ENCODE measurements around the gene GRPEL2.

GRPEL2 gene

DNA sequence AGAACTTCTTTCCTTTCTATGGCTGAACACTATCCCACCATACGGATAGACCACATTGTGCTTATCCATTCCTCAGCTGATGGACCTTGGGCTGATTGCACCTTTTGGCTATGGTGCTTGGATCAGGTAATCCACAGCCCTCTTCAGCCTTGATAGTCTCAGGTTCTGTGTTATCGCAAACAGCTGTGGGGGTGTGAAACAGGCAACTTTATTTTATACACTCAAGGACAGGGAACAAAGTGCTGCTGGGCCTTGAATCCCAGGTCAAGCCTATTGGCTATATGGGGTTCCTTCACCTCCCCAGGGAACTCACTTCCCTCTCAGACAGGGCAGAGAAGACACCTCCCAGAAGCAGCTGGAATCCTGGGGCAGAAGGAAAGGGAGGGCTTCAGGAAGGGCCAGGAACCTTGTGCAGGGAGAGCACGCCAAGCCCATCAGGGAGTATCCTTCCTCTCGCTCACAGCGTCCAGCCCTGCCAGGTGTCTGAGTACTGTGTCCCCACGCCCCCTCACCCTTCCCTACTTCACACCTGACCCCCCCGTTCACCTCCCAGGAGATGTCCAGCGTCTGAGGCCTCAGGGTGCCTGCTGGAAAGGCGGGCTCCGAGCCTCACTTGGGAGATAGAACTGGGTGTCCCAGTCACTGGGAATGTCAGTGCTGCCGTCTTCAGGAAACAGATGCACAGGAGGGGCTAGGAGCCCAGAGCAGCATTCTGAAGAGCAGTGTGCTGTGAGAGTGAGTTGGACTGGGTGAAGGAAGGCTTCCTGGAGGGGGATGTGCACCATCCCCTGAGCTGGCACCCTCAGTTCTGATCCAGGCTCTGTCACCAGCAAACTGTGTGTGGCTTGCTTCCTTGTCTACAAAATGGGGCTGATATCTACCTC, 40.9 kb upstream of the GRPEL2 start:
- no peaks in the 10 kb centered on the region for H3K9me3 ChIP-seq (ENCODE audit: control insufficient read depth, insufficient read depth, low read depth, low read length)
- no peak overlapping the region for H3K4me3 ChIP-seq (ENCODE audit: low read depth, low read length)
- TF ChIP-seq ZNF10 (tag by site-specific recombination; IDR thresholded peaks at IDR 0.05): no peak
- no peak for TF ChIP-seq ZNF791 (tag by site-specific recombination; IDR thresholded peaks at IDR 0.05)
- no peak for TF ChIP-seq ZNF658 (tag by site-specific recombination; IDR thresholded peaks at IDR 0.05)
- TF ChIP-seq, protein P1, sequence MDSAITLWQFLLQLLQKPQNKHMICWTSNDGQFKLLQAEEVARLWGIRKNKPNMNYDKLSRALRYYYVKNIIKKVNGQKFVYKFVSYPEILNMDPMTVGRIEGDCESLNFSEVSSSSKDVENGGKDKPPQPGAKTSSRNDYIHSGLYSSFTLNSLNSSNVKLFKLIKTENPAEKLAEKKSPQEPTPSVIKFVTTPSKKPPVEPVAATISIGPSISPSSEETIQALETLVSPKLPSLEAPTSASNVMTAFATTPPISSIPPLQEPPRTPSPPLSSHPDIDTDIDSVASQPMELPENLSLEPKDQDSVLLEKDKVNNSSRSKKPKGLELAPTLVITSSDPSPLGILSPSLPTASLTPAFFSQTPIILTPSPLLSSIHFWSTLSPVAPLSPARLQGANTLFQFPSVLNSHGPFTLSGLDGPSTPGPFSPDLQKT (IDR thresholded peaks at IDR 0.05; ENCODE audit: borderline replicate concordance, low read depth, low read length): no peak
- no peak for TF ChIP-seq ZNF768 (tag by site-specific recombination; IDR thresholded peaks at IDR 0.05)
- no peak for TF ChIP-seq ZNF114 (tag by site-specific recombination; IDR thresholded peaks at IDR 0.05)
- TF ChIP-seq, protein P2, sequence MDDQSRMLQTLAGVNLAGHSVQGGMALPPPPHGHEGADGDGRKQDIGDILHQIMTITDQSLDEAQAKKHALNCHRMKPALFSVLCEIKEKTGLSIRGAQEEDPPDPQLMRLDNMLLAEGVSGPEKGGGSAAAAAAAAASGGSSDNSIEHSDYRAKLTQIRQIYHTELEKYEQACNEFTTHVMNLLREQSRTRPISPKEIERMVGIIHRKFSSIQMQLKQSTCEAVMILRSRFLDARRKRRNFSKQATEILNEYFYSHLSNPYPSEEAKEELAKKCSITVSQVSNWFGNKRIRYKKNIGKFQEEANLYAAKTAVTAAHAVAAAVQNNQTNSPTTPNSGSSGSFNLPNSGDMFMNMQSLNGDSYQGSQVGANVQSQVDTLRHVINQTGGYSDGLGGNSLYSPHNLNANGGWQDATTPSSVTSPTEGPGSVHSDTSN (CRISPR knock-in tag; IDR thresholded peaks at IDR 0.05): no peak
- TF ChIP-seq, protein P3, sequence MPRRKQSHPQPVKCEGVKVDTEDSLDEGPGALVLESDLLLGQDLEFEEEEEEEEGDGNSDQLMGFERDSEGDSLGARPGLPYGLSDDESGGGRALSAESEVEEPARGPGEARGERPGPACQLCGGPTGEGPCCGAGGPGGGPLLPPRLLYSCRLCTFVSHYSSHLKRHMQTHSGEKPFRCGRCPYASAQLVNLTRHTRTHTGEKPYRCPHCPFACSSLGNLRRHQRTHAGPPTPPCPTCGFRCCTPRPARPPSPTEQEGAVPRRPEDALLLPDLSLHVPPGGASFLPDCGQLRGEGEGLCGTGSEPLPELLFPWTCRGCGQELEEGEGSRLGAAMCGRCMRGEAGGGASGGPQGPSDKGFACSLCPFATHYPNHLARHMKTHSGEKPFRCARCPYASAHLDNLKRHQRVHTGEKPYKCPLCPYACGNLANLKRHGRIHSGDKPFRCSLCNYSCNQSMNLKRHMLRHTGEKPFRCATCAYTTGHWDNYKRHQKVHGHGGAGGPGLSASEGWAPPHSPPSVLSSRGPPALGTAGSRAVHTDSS (tag by site-specific recombination; IDR thresholded peaks at IDR 0.05): no peak
- no peak for TF ChIP-seq ZNF777 (tag by site-specific recombination; IDR thresholded peaks at IDR 0.05; ENCODE audit: borderline replicate concordance)
- TF ChIP-seq, protein P4, sequence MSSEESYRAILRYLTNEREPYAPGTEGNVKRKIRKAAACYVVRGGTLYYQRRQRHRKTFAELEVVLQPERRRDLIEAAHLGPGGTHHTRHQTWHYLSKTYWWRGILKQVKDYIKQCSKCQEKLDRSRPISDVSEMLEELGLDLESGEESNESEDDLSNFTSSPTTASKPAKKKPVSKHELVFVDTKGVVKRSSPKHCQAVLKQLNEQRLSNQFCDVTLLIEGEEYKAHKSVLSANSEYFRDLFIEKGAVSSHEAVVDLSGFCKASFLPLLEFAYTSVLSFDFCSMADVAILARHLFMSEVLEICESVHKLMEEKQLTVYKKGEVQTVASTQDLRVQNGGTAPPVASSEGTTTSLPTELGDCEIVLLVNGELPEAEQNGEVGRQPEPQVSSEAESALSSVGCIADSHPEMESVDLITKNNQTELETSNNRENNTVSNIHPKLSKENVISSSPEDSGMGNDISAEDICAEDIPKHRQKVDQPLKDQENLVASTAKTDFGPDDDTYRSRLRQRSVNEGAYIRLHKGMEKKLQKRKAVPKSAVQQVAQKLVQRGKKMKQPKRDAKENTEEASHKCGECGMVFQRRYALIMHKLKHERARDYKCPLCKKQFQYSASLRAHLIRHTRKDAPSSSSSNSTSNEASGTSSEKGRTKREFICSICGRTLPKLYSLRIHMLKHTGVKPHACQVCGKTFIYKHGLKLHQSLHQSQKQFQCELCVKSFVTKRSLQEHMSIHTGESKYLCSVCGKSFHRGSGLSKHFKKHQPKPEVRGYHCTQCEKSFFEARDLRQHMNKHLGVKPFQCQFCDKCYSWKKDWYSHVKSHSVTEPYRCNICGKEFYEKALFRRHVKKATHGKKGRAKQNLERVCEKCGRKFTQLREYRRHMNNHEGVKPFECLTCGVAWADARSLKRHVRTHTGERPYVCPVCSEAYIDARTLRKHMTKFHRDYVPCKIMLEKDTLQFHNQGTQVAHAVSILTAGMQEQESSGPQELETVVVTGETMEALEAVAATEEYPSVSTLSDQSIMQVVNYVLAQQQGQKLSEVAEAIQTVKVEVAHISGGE (tag by site-specific recombination; conservative IDR thresholded peaks at IDR 0.05; ENCODE audit: low read depth): no peak
- TF ChIP-seq, protein P5, sequence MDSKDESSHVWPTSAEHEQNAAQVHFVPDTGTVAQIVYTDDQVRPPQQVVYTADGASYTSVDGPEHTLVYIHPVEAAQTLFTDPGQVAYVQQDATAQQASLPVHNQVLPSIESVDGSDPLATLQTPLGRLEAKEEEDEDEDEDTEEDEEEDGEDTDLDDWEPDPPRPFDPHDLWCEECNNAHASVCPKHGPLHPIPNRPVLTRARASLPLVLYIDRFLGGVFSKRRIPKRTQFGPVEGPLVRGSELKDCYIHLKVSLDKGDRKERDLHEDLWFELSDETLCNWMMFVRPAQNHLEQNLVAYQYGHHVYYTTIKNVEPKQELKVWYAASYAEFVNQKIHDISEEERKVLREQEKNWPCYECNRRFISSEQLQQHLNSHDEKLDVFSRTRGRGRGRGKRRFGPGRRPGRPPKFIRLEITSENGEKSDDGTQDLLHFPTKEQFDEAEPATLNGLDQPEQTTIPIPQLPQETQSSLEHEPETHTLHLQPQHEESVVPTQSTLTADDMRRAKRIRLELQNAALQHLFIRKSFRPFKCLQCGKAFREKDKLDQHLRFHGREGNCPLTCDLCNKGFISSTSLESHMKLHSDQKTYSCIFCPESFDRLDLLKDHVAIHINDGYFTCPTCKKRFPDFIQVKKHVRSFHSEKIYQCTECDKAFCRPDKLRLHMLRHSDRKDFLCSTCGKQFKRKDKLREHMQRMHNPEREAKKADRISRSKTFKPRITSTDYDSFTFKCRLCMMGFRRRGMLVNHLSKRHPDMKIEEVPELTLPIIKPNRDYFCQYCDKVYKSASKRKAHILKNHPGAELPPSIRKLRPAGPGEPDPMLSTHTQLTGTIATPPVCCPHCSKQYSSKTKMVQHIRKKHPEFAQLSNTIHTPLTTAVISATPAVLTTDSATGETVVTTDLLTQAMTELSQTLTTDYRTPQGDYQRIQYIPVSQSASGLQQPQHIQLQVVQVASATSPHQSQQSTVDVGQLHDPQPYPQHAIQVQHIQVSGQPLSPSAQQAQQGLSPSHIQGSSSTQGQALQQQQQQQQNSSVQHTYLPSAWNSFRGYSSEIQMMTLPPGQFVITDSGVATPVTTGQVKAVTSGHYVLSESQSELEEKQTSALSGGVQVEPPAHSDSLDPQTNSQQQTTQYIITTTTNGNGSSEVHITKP (tag by site-specific recombination; IDR thresholded peaks at IDR 0.05): no peak
- no peak for TF ChIP-seq ZNF132 (tag by site-specific recombination; IDR thresholded peaks at IDR 0.05; ENCODE audit: borderline replicate concordance)
- H3K27ac ChIP-seq (ENCODE audit: extremely low read depth, low read depth, low read length): no peak overlapping the region
- no peaks in the 10 kb centered on the region for H3K4me1 ChIP-seq (ENCODE audit: control insufficient read depth, insufficient read depth, low read length)
- CTCF ChIA-PET: interaction anchor here (0.9 to 1.4 kb wide), 2 partner anchors 14 to 63 kb away, joined by 3 to 6 read pairs; no protein-coding TSS in a partner anchor
- H3K36me3 ChIP-seq (ENCODE audit: control insufficient read depth in 2 of 2, insufficient read depth in 1 of 2, low read length in 2 of 2): no peaks in the 10 kb centered on the region
- POLR2A ChIA-PET: no interaction called here
